GM12864 (cell line): Measurements from ENCODE around the gene KCNQ1.

Experiments used
- DNase-seq: peaks from one replicate; pipeline ENCODE4 v3.0.0-alpha.2; 2011; ENCODE audit warnings: low read depth
- H3K4me3 ChIP-seq: 2 replicates; pipeline ENCODE4 v1.5.1; 2011; ENCODE audit warnings: mild to moderate bottlenecking, low read depth, low read length, control low read depth
- CTCF ChIP-seq: IDR thresholded peaks from 2 replicates; pipeline ENCODE4 v1.5.1; 2011; ENCODE audit warnings: low read depth, mild to moderate bottlenecking, moderate library complexity, low read length, control low read depth, inconsistent platforms; ENCODE audit errors: missing control alignments

Gene KCNQ1

GRCh38 chr11:2887515-2888195, 442.8 kb downstream of the KCNQ1 start:
- no peak for TF ChIP-seq CTCF
- no peak overlapping the region for H3K4me3 ChIP-seq
- DNase-seq: no peak

- H3K4me3 ChIP-seq: no peak overlapping the region
- TF ChIP-seq CTCF: peak; percentile 98
- DNase-seq: no peak
Observed at GRCh38 chr11:2888266-2888968, 443.6 kb downstream of the KCNQ1 start.

GRCh38 chr11:2889362-2890273, 444.8 kb downstream of the KCNQ1 start:
- no peak overlapping the region for H3K4me3 ChIP-seq
- no peak for DNase-seq
- no peak for TF ChIP-seq CTCF

- H3K4me3 ChIP-seq: no peak overlapping the region
- no peak for DNase-seq
- no peak for TF ChIP-seq CTCF
Observed at GRCh38 chr11:2890466-2891294, 445.9 kb downstream of the KCNQ1 start.

- TF ChIP-seq CTCF: no peak
- DNase-seq: no peak
- H3K4me3 ChIP-seq: peak overlapping the region; percentile 46
Observed at GRCh38 chr11:2891326-2892214, 446.8 kb downstream of the KCNQ1 start.
